K562 (cell line): Measurements from ENCODE around the gene NEDD1. TPM values are rescaled to one million over a fixed set of nuclear protein-coding genes. Genes with fewer than 3 reads are reported as not detected.

Source experiments
- CBX1 ChIP-seq: sonication (generic); IDR thresholded peaks from 2 replicates; pipeline ENCODE4 v1.6.1; 2016; ENCODE audit warnings: antibody characterized with exemption, low read depth, mild to moderate bottlenecking
- CBX5 ChIP-seq: IDR thresholded peaks from 2 replicates; pipeline ENCODE4 v1.6.1; 2014; ENCODE audit warnings: low read depth, borderline replicate concordance
- CREB1 ChIP-seq, 2 experiments: sonication (generic) in 1 of 2; formaldehyde crosslinking in 1 of 2; IDR thresholded peaks; 2 replicates each; pipeline versions ENCODE4 v1.6.1 to v1.8.0; 2012 to 2022; ENCODE audit warnings: inconsistent platforms in 1 of 2, mild to moderate bottlenecking in 1 of 2, missing genetic modification reagents in 1 of 2, moderate library complexity in 1 of 2
- CTBP1 ChIP-seq: fragments of 450-650 bp; IDR thresholded peaks from 2 replicates; pipeline ENCODE4 v1.6.1; 2016; ENCODE audit warnings: borderline replicate concordance
- EP400 ChIP-seq: fragments of 450-650 bp; IDR thresholded peaks from 2 replicates; pipeline ENCODE4 v1.6.1; 2017; ENCODE audit warnings: antibody characterized with exemption, mild to moderate bottlenecking, moderate library complexity
- ETV5 ChIP-seq: sonication (generic); formaldehyde crosslinking; IDR thresholded peaks from 2 replicates; pipeline ENCODE4 v1.4.0; 2020; ENCODE audit warnings: low read depth, mild to moderate bottlenecking, missing genetic modification reagents
- KLF1 ChIP-seq: fragments of 450-650 bp; IDR thresholded peaks from 2 replicates; pipeline ENCODE4 v1.6.1; 2016; ENCODE audit warnings: missing genetic modification characterization, missing compliant biosample characterization
- NCOA6 ChIP-seq: fragments of 450-650 bp; IDR thresholded peaks from 2 replicates; pipeline ENCODE4 v1.6.1; 2017; ENCODE audit warnings: mild to moderate bottlenecking
- NR3C1 ChIP-seq: sonication (generic); formaldehyde crosslinking; IDR thresholded peaks from 2 replicates; pipeline ENCODE4 v1.8.1; 2022; ENCODE audit warnings: missing genetic modification reagents
- SLC30A9 ChIP-seq: fragments of 250-450 bp; sonication (Bioruptor Pico); IDR thresholded peaks from 2 replicates; pipeline ENCODE4 v1.8.0; 2022; ENCODE audit warnings: mild to moderate bottlenecking, moderate library complexity
- TAF1 ChIP-seq: IDR thresholded peaks from 2 replicates; pipeline ENCODE4 v1.6.1; 2011; ENCODE audit warnings: mild to moderate bottlenecking, low read length, moderate library complexity; ENCODE audit not compliant: insufficient read depth, control insufficient read depth, severe bottlenecking; ENCODE audit errors: extremely low read depth
- ZBTB12 ChIP-seq: fragments of 250-450 bp; sonication (Bioruptor Pico); IDR thresholded peaks from 2 replicates; pipeline ENCODE4 v1.4.0; 2020
- ZBTB7A ChIP-seq: IDR thresholded peaks from 2 replicates; pipeline ENCODE4 v1.6.1; 2011; ENCODE audit warnings: low read depth, mild to moderate bottlenecking, low read length, moderate library complexity, borderline replicate concordance; ENCODE audit not compliant: control insufficient read depth
- ZBTB8A ChIP-seq: fragments of 450-650 bp; IDR thresholded peaks from 2 replicates; pipeline ENCODE4 v1.6.1; 2018; ENCODE audit warnings: mild to moderate bottlenecking, moderate library complexity; ENCODE audit not compliant: partially characterized antibody
- ZFX ChIP-seq: sonication (generic); formaldehyde crosslinking; IDR thresholded peaks from 2 replicates; pipeline ENCODE4 v1.8.0; 2022; ENCODE audit warnings: mild to moderate bottlenecking, missing genetic modification reagents, moderate library complexity
- ZNF263 ChIP-seq: sonication (generic); formaldehyde crosslinking; IDR thresholded peaks from 2 replicates; pipeline ENCODE4 v1.8.0; 2022; ENCODE audit warnings: mild to moderate bottlenecking, missing genetic modification reagents, borderline replicate concordance
- ZNF408 ChIP-seq: fragments of 250-450 bp; sonication (Bioruptor Pico); IDR thresholded peaks from 2 replicates; pipeline ENCODE4 v1.4.0; 2020; ENCODE audit warnings: low read depth, mild to moderate bottlenecking, moderate library complexity
- polyA plus RNA-seq, 8 experiments: library from polyadenylated mRNA; depleted of rRNA in 4 of 8; stranded (reverse) in 5 of 8; unstranded in 3 of 8; fragments of >200 nt; fragmentation: Nextera tagmentation in 2 of 8; fragmentation: Illumina TruSeq in 1 of 8; extraction: Ambion mirVana in 2 of 8; extraction: Trizol in 1 of 8; gene quantifications; 2 replicates each; pipeline versions ENCODE4 v1.2.1 to v1.2.3, GENCODE V29; 2011 to 2014; ENCODE audit warnings: inconsistent platforms in 1 of 8, missing spikeins in 1 of 8
- total RNA-seq, 7 experiments: library from RNA; depleted of rRNA in 6 of 7; stranded (reverse); fragments of >200 nt in 6 of 7; fragmentation: Illumina TruSeq in 2 of 7; extraction: Trizol in 2 of 7; gene quantifications; 2 replicates each; pipeline versions ENCODE4 v1.2.1 to v1.2.3, GENCODE V29; 2011 to 2021; ENCODE audit warnings: low replicate concordance in 1 of 7
- TF ChIP-seq, protein P1 (sequence below): fragments of 450-650 bp; IDR thresholded peaks from 2 replicates; pipeline ENCODE4 v1.6.1; 2016
- TF ChIP-seq, protein P2 (sequence below): fragments of 250-450 bp; sonication (Bioruptor Pico); IDR thresholded peaks from 2 replicates; pipeline ENCODE4 v1.6.1; 2021; ENCODE audit warnings: mild to moderate bottlenecking
- TF ChIP-seq, protein P3 (sequence below): sonication (generic); formaldehyde crosslinking; IDR thresholded peaks from 2 replicates; pipeline ENCODE4 v1.8.1; 2023; ENCODE audit warnings: missing genetic modification reagents, mild to moderate bottlenecking, borderline replicate concordance

Gene NEDD1
- total and polyA plus RNA-seq, 9 of the 15 experiments (the other 6 are each of a cell fraction or from before 2014, with no cell fraction given), result 7.5 to 29.3 (median 14.8) TPM

DNA sequence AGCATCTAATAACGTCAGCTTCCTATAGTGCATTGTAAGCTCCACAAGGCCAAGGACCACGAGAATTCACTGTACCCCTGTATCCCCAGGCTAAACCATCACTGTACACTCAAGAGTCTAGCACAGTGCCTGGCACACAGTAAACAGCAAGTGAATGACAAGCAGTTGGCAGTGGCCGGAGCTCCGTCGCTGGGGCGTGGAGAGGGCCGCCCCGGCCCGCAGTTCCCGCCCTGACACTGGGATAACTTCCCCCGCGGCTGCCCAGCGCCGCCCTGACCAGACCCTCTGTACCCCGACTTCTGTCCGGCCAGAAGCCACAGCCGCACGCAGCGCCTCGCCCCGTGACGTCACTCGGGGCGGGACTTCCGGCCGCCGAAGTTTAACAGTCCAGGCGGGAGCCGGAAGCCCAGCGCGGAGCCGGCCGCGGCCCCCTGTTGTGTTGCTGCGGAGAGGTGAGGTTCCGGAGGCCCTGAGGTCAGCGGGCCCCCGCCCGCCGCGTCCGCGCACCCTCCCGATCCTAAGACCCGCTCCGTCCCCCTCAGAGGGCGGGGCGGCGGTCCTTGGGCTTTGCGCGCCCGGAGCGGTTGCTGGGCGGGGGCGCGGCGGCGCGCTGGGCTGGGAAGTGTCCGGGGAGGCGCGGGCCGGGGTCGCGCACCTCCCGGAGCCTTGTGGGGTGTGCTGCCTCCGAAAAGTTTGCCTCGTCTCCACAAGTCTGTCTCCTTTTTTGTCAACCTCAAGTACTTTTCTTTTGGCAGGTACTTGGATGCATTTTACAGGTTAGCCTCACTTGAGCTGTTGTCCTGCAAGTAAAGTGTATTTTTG lies at the start of gene NEDD1 (continued):
- peak; percentile 70 for TF ChIP-seq EP400
- peak; percentile 88 for TF ChIP-seq ZBTB12 (CRISPR knock-in tag)
- peak; percentile 93 for TF ChIP-seq CBX1
- TF ChIP-seq, protein P1, sequence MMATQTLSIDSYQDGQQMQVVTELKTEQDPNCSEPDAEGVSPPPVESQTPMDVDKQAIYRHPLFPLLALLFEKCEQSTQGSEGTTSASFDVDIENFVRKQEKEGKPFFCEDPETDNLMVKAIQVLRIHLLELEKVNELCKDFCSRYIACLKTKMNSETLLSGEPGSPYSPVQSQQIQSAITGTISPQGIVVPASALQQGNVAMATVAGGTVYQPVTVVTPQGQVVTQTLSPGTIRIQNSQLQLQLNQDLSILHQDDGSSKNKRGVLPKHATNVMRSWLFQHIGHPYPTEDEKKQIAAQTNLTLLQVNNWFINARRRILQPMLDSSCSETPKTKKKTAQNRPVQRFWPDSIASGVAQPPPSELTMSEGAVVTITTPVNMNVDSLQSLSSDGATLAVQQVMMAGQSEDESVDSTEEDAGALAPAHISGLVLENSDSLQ, result peak; percentile 91
- TF ChIP-seq CREB1 (IDR thresholded peaks at IDR 0.05), result peak; percentile 87
- TF ChIP-seq CREB1 (CRISPR knock-in tag; IDR thresholded peaks at IDR 0.05), result peak; percentile 93
- TF ChIP-seq NR3C1 (CRISPR knock-in tag), result no peak
- peak; percentile 74 for TF ChIP-seq TAF1
- no peak for TF ChIP-seq ZNF263 (CRISPR knock-in tag)
- TF ChIP-seq ZNF408 (CRISPR knock-in tag), result no peak
- TF ChIP-seq NCOA6, result 0 out of 2 replicates have a peak, but pooled peaks have one; percentile 3
- peak; percentile 85 for TF ChIP-seq ETV5 (CRISPR knock-in tag)
- TF ChIP-seq ZBTB7A, result peak; percentile 94
- TF ChIP-seq SLC30A9 (CRISPR knock-in tag), result no peak
- TF ChIP-seq ZFX (CRISPR knock-in tag), result peak; percentile 75; the same call in 1 of the 2 replicates
- TF ChIP-seq ZBTB8A, result no peak
- TF ChIP-seq, protein P2, sequence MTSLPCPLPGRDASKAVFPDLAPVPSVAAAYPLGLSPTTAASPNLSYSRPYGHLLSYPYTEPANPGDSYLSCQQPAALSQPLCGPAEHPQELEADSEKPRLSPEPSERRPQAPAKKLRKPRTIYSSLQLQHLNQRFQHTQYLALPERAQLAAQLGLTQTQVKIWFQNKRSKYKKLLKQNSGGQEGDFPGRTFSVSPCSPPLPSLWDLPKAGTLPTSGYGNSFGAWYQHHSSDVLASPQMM (CRISPR knock-in tag), result no peak
- peak; percentile 66; the same call in 1 of the 2 replicates for TF ChIP-seq CTBP1
- 0 out of 2 replicates have a peak, but pooled peaks have one; percentile 62 for TF ChIP-seq KLF1 (tag)
- TF ChIP-seq CBX5, result no peak
- TF ChIP-seq, protein P3, sequence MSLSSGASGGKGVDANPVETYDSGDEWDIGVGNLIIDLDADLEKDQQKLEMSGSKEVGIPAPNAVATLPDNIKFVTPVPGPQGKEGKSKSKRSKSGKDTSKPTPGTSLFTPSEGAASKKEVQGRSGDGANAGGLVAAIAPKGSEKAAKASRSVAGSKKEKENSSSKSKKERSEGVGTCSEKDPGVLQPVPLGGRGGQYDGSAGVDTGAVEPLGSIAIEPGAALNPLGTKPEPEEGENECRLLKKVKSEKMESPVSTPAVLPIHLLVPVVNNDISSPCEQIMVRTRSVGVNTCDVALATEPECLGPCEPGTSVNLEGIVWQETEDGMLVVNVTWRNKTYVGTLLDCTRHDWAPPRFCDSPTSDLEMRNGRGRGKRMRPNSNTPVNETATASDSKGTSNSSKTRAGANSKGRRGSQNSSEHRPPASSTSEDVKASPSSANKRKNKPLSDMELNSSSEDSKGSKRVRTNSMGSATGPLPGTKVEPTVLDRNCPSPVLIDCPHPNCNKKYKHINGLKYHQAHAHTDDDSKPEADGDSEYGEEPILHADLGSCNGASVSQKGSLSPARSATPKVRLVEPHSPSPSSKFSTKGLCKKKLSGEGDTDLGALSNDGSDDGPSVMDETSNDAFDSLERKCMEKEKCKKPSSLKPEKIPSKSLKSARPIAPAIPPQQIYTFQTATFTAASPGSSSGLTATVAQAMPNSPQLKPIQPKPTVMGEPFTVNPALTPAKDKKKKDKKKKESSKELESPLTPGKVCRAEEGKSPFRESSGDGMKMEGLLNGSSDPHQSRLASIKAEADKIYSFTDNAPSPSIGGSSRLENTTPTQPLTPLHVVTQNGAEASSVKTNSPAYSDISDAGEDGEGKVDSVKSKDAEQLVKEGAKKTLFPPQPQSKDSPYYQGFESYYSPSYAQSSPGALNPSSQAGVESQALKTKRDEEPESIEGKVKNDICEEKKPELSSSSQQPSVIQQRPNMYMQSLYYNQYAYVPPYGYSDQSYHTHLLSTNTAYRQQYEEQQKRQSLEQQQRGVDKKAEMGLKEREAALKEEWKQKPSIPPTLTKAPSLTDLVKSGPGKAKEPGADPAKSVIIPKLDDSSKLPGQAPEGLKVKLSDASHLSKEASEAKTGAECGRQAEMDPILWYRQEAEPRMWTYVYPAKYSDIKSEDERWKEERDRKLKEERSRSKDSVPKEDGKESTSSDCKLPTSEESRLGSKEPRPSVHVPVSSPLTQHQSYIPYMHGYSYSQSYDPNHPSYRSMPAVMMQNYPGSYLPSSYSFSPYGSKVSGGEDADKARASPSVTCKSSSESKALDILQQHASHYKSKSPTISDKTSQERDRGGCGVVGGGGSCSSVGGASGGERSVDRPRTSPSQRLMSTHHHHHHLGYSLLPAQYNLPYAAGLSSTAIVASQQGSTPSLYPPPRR (CRISPR knock-in tag), result 0 out of 2 replicates have a peak, but pooled peaks have one; percentile 60
